HG03354 (cell line): ENCODE data around the gene N4BP3.
"Not testable (repeated sequence)": the region's sequence is repeated elsewhere in the genome, so short reads cannot be mapped to it uniquely, and the experiment has no call there.

Experiments used
- ATAC-seq: cut with Tn5 transposase; IDR thresholded peaks from one replicate; pipeline ENCODE4 v1.9.1; 2021; ENCODE audit warnings: mild to moderate bottlenecking; ENCODE audit not compliant: unreplicated experiment, poor library complexity, severe bottlenecking

Gene N4BP3

GRCh38 chr5:178119915-178120606 lies 6.7 kb downstream of the N4BP3 start:
- ATAC-seq: no peak

GRCh38 chr5:178120607-178121357 lies 7.5 kb downstream of the N4BP3 start:
- ATAC-seq: peak; percentile 85

GRCh38 chr5:178121391-178122276 lies 8.3 kb downstream of the N4BP3 start:
- ATAC-seq: peak; percentile 25

GRCh38 chr5:178122346-178122745 lies 9.0 kb downstream of the N4BP3 start:
- no peak for ATAC-seq

GRCh38 chr5:178123094-178123965 lies 10.0 kb downstream of the N4BP3 start:
- no peak for ATAC-seq

GRCh38 chr5:178123966-178124925 lies 10.9 kb downstream of the N4BP3 start:
- no peak for ATAC-seq

- no peak for ATAC-seq
These were observed 12.0 kb downstream of the N4BP3 start for GRCh38 chr5:178125253-178125906.

- no peak for ATAC-seq
These were observed 13.2 kb downstream of the N4BP3 start for GRCh38 chr5:178126556-178126955.

- ATAC-seq: not testable (repeated sequence)
These were observed 14.1 kb downstream of the N4BP3 start for GRCh38 chr5:178127300-178128009.

GRCh38 chr5:178129296-178129695 lies 16.0 kb downstream of the N4BP3 start:
- ATAC-seq: no peak

- ATAC-seq: not testable (repeated sequence)
These were observed 16.9 kb downstream of the N4BP3 start for GRCh38 chr5:178130234-178130575.

GRCh38 chr5:178130576-178131445 lies 17.5 kb downstream of the N4BP3 start, which contains the start of gene RMND5B:
TSS of gene RMND5B (plus strand) at chr5:178131014. CDS start at chr5:178138120, 7,106 bp downstream.
- peak; percentile 91 for ATAC-seq

- no peak for ATAC-seq
These were observed 18.2 kb downstream of the N4BP3 start for GRCh38 chr5:178131446-178131996.

- no peak for ATAC-seq
These were observed 23.7 kb downstream of the N4BP3 start for GRCh38 chr5:178136990-178137389.

- ATAC-seq: no peak
These were observed 24.7 kb downstream of the N4BP3 start for GRCh38 chr5:178137991-178138390.

- no peak for ATAC-seq
These were observed 28.2 kb downstream of the N4BP3 start for GRCh38 chr5:178141550-178141949.
